GM12891 (cell line): Measurements from ENCODE around the gene COA5.

Source experiments
- POLR2A ChIP-seq: IDR thresholded peaks from 2 replicates; pipeline ENCODE4 v1.6.1; 2011; ENCODE audit warnings: low read depth, low read length, control low read depth
- POLR2AphosphoS5 ChIP-seq: IDR thresholded peaks from 2 replicates; pipeline ENCODE4 v1.6.1; 2011; ENCODE audit warnings: low read depth, low read length, control low read depth
- TAF1 ChIP-seq: IDR thresholded peaks from 2 replicates; pipeline ENCODE4 v1.6.1; 2011; ENCODE audit warnings: low read depth, low read length, control low read depth

- TF ChIP-seq TAF1 (no peak), POLR2A (no peak), POLR2AphosphoS5 (no peak)
Measured at GRCh38 chr2:98578231-98578630, 30.1 kb downstream of the COA5 start.
